Astrocyte (in vitro differentiated cells and primary cell): ENCODE measurements around the gene LGALS8. TPM values are rescaled to one million over a fixed set of nuclear protein-coding genes. Genes with fewer than 3 reads are reported as not detected.
"Not testable (repeated sequence)": the region's sequence is repeated elsewhere in the genome, so short reads cannot be mapped to it uniquely, and the experiment has no call there.

Experiments used
- DNase-seq: peaks from one replicate; pipeline ENCODE4 v3.0.0-alpha.2; 2010; ENCODE audit warnings: low read depth
- FAIRE-seq: peaks from 2 replicates; lab custom pipeline; 2011; peaks lifted over from hg19 to GRCh38; lab: Jason Lieb, UNC
- H2AFZ ChIP-seq: 2 replicates; pipeline ENCODE4 v1.6.0; 2012; ENCODE audit warnings: low read depth, low read length, inconsistent platforms
- H3K27ac ChIP-seq: 2 replicates; pipeline ENCODE4 v1.5.1; 2011; ENCODE audit warnings: low read depth, low read length, inconsistent platforms
- H3K27me3 ChIP-seq: 2 replicates; pipeline ENCODE4 v1.6.0; 2011; ENCODE audit warnings: low read length, inconsistent platforms; ENCODE audit not compliant: insufficient read depth
- H3K36me3 ChIP-seq: 2 replicates; pipeline ENCODE4 v1.5.1; 2011; ENCODE audit warnings: low read length, inconsistent platforms; ENCODE audit not compliant: insufficient read depth
- H3K4me1 ChIP-seq: 2 replicates; pipeline ENCODE4 v1.5.1; 2011; ENCODE audit warnings: low read length, inconsistent platforms; ENCODE audit not compliant: insufficient read depth
- H3K4me2 ChIP-seq: 2 replicates; pipeline ENCODE4 v1.6.0; 2012; ENCODE audit warnings: low read length, inconsistent platforms
- H3K4me3 ChIP-seq: 2 replicates; pipeline ENCODE4 v1.5.1; 2011; ENCODE audit warnings: low read depth, mild to moderate bottlenecking, low read length, inconsistent platforms; ENCODE audit not compliant: insufficient read depth
- H3K79me2 ChIP-seq: 2 replicates; pipeline ENCODE4 v1.6.0; 2012; ENCODE audit warnings: mild to moderate bottlenecking, low read length, inconsistent platforms; ENCODE audit not compliant: insufficient read depth
- H3K9ac ChIP-seq: 2 replicates; pipeline ENCODE4 v1.6.0; 2012; ENCODE audit warnings: mild to moderate bottlenecking, low read length, inconsistent platforms
- H3K9me3 ChIP-seq: 2 replicates; pipeline ENCODE4 v1.5.1; 2012; ENCODE audit warnings: low read depth, mild to moderate bottlenecking, low read length, inconsistent platforms; ENCODE audit not compliant: insufficient read depth
- H4K20me1 ChIP-seq: 2 replicates; pipeline ENCODE4 v1.6.0; 2012; ENCODE audit warnings: low read length, inconsistent platforms; ENCODE audit not compliant: insufficient read depth
- H3K27ac Mint-ChIP-seq: one replicate; pipeline ENCODE4 v1.8.0; 2021; ENCODE audit warnings: mild to moderate bottlenecking, mixed read lengths; ENCODE audit not compliant: unreplicated experiment
- H3K27me3 Mint-ChIP-seq: one replicate; pipeline ENCODE4 v1.8.0; 2021; ENCODE audit warnings: low read depth, mixed read lengths; ENCODE audit not compliant: unreplicated experiment
- H3K36me3 Mint-ChIP-seq: one replicate; pipeline ENCODE4 v1.8.0; 2021; ENCODE audit warnings: low read depth, mixed read lengths; ENCODE audit not compliant: unreplicated experiment
- H3K4me1 Mint-ChIP-seq: one replicate; pipeline ENCODE4 v1.8.0; 2021; ENCODE audit warnings: low read depth, mixed read lengths; ENCODE audit not compliant: unreplicated experiment
- H3K4me3 Mint-ChIP-seq: one replicate; pipeline ENCODE4 v1.8.0; 2021; ENCODE audit warnings: mild to moderate bottlenecking, moderate library complexity, mixed read lengths; ENCODE audit not compliant: unreplicated experiment
- H3K9me3 Mint-ChIP-seq: one replicate; pipeline ENCODE4 v1.8.0; 2021; ENCODE audit warnings: mild to moderate bottlenecking, mixed read lengths; ENCODE audit not compliant: unreplicated experiment
- CTCF ChIP-seq: IDR thresholded peaks from 2 replicates; pipeline ENCODE4 v1.5.1; 2011; ENCODE audit warnings: low read depth, mild to moderate bottlenecking, inconsistent platforms, low read length, moderate library complexity; ENCODE audit not compliant: insufficient read depth
- EZH2 ChIP-seq: IDR thresholded peaks from 2 replicates; pipeline ENCODE4 v1.6.1; 2012; ENCODE audit warnings: mild to moderate bottlenecking, low read length, inconsistent platforms; ENCODE audit not compliant: insufficient read depth
- total RNA-seq: library from RNA; stranded (reverse); gene quantifications from 2 replicates; pipeline ENCODE4 v1.2.1, GENCODE V29; 2021

The LGALS8 gene
- total RNA-seq, 1 donor from 2014 or later, result 27.9 TPM

- no peaks in the 10 kb centered on the region for H3K27me3 Mint-ChIP-seq
- no peaks in the 10 kb centered on the region for H3K27me3 ChIP-seq
- no peak for FAIRE-seq
These were observed 54.9 kb downstream of the LGALS8 start for GRCh38 chr1:236578661-236579060.

DNA sequence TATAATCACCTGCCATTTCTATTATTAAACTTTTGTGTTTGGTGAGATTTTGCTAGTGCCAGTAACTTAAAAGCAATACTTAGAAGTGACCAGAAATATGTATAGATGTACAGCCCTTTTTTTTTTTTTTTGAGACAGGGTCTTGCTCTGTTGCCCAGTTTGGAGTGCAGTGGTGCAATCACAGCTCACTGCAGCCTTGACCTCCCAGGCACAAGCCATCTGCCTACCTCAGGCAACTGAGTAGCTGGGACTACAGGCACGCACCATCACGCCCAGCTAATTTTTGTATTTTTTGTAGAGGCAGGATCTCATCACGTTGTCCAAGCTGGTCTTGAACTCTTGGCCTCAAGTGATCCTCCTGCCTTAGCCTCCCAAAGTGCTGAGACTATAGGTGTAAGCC is 56.6 kb downstream of the LGALS8 start:
- not testable (repeated sequence) for H2AFZ ChIP-seq, H3K4me3 ChIP-seq, H3K36me3 Mint-ChIP-seq, FAIRE-seq, H3K79me2 ChIP-seq, H3K4me1 ChIP-seq, H3K4me3 Mint-ChIP-seq, DNase-seq, H4K20me1 ChIP-seq, H3K27ac Mint-ChIP-seq, H3K27me3 ChIP-seq, H3K4me2 ChIP-seq, H3K9ac ChIP-seq, H3K27me3 Mint-ChIP-seq, H3K9me3 ChIP-seq, H3K27ac ChIP-seq, H3K9me3 Mint-ChIP-seq
- peaks cover 11% of the 10 kb centered on the region for H3K4me1 Mint-ChIP-seq
- H3K36me3 ChIP-seq, result peaks cover 45% of the 10 kb centered on the region

More at GRCh38 chr1:236578661-236579060, 54.9 kb downstream of the LGALS8 start:
- Histone ChIP-seq H3K4me1 (no peaks in the 10 kb centered on the region), H3K9me3 (no peaks in the 10 kb centered on the region), H3K9ac (no peak overlapping the region), H3K4me2 (no peak overlapping the region), H3K79me2 (no peaks in the 10 kb centered on the region), H3K27ac (no peak overlapping the region), H2AFZ (no peak overlapping the region), H4K20me1 (no peaks in the 10 kb centered on the region), H3K36me3 (peaks cover 47% of the 10 kb centered on the region), H3K4me3 (no peak overlapping the region)
- no peak overlapping the region for H3K27ac Mint-ChIP-seq
- H3K4me1 Mint-ChIP-seq, result peaks cover 13% of the 10 kb centered on the region
- peaks cover 8% of the 10 kb centered on the region for H3K36me3 Mint-ChIP-seq
- H3K9me3 Mint-ChIP-seq, result no peaks in the 10 kb centered on the region
- no peak for TF ChIP-seq EZH2
- no peak for TF ChIP-seq CTCF
- no peak overlapping the region for H3K4me3 Mint-ChIP-seq
- DNase-seq, result no peak

- H3K27me3 Mint-ChIP-seq, result no peaks in the 10 kb centered on the region
- no peak overlapping the region for H3K27ac Mint-ChIP-seq
- Histone ChIP-seq H2AFZ (no peak overlapping the region), H3K79me2 (no peaks in the 10 kb centered on the region), H3K27me3 (no peaks in the 10 kb centered on the region), H3K27ac (no peak overlapping the region), H3K36me3 (peaks cover 46% of the 10 kb centered on the region), H3K4me3 (no peak overlapping the region), H3K4me1 (no peaks in the 10 kb centered on the region), H4K20me1 (no peaks in the 10 kb centered on the region), H3K4me2 (no peak overlapping the region), H3K9me3 (no peaks in the 10 kb centered on the region), H3K9ac (no peak overlapping the region)
- FAIRE-seq, result no peak
- peaks cover 3% of the 10 kb centered on the region for H3K4me1 Mint-ChIP-seq
- peaks cover 7% of the 10 kb centered on the region for H3K36me3 Mint-ChIP-seq
- H3K4me3 Mint-ChIP-seq, result no peak overlapping the region
- no peaks in the 10 kb centered on the region for H3K9me3 Mint-ChIP-seq
- TF ChIP-seq EZH2 (no peak), CTCF (no peak)
- DNase-seq, result no peak
These were observed 57.7 kb downstream of the LGALS8 start for GRCh38 chr1:236581528-236581927.
